GM10847 (cell line): ENCODE results near the gene DFFA.
A peak's percentile ranks its signal among the peaks of the same experiment; 100 is the strongest.

Experiments used
- POLR2A ChIP-seq: IDR thresholded peaks from 2 replicates; pipeline ENCODE4 v1.6.1; 2011; ENCODE audit not compliant: insufficient read length; ENCODE audit errors: extremely low read depth

Gene DFFA

DNA sequence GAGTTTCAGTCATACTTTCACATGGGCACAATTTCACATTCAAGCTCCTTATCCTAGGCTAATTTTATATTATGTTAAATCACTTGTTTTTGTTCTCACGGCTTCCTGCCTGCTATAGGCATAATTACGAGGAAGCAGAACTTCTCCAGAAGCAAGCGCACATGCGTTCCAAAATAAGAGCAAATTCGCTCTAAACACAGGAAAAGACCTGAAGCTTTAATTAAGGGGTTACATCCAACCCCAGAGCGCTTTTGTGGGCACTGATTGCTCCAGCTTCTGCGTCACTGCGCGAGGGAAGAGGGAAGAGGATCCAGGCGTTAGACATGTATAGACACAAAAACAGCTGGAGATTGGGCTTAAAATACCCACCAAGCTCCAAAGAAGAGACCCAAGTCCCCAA, 22.6 kb downstream of the DFFA start, which contains the start of gene CORT:
TSS of gene CORT (plus strand) at position 281 of the 400 bp plus-strand sequence. CDS start 193 bp downstream, outside the sequence.
- no peak for TF ChIP-seq POLR2A

DNA sequence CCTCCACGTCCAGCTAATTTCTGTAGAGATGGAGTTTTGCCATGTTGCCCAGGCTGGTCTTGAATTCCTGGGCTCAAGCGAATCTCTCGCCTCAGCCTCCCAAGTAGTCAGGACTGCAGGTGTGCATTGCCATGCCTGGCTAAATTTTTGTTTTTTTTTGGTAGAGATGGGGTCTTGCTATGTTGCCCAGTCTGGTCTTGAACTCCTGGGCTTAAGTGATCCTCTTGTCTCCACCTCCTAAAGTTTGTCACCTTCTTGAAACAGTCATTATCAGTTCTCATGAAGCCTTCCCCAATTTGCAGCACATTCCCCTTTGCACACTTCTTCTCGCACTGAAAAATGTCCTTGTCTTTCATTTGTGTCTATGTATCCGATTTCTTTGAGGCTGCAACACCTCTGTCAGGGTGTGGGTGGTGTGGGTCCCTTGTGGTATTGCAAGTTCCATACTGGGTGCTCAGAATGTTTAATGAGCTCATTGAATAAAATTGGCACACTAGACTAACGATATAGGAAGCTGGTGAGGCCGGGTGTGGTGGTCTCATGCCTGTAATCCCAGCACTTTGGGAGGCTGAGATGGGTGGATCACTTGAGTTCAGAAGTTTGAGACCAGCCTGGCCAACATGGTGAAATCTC, 25.4 kb downstream of the DFFA start:
- no peak for TF ChIP-seq POLR2A

DNA sequence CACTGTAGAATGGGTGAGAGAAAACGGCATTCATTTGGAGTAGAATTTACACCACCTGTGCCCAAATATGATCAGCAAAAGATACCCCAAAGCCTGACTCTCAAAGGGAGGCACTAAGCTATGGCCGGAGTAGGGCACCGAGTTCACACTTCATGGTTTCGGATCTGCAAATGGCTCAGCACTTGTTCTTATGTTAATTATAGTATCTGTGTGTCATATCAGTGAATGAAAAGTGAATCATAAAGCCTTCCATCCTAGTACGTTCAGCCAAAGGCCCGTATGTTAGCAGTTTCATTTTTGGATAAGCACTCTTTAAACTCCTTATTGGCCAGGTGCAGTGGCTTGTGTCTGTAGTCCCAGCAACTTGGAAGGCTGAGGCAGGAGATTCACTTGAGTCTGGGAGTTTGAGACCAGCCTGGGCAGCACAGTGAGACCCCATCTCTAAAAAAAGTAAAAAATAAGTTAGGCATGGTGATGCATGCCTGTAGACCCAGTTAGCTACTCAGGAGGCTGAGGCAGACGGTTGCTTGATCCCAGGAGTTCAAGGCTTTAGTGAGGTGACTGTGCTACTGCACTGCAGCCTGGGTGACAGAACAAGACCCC, 27.4 kb downstream of the DFFA start:
- TF ChIP-seq POLR2A: no peak

DNA sequence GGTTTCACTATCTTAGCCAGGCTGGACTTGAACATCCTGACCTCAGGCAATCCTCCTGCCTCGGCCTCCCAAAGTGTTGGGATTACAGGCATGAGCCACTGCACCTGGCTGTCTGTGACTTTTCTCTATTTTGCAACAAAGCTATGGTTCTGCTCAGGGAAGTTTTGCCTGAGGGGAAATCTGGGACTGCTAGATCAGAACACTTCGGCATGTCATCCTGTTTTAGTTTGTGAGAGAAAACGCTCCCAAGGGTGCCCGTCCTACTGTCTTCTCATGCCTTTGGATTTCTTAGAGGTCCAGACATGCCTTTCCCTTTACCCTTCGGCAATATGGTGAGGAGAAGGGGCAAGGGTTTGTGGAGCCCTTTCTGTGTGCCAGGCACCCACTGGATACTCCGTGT, 28.1 kb downstream of the DFFA start:
- no peak for TF ChIP-seq POLR2A

DNA sequence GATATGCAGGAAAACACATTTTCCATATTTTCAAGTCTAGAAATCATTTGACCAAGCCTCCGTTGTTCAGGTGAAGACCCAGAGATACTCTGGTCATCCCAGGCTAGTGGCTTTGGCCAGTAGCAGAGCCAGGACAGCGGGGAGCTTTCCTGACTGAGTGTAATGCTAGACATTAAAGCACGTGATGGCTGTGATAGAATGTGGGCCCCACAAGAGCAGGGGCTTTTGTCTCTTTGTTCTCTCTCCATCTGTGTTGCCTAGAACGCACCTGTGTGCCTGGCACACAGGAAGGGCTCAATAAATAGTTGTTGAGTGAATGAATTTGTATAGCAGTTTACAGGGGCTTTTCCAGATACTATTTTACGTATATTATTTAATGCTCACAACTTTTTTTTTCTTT, 31.5 kb downstream of the DFFA start:
- no peak for TF ChIP-seq POLR2A

DNA sequence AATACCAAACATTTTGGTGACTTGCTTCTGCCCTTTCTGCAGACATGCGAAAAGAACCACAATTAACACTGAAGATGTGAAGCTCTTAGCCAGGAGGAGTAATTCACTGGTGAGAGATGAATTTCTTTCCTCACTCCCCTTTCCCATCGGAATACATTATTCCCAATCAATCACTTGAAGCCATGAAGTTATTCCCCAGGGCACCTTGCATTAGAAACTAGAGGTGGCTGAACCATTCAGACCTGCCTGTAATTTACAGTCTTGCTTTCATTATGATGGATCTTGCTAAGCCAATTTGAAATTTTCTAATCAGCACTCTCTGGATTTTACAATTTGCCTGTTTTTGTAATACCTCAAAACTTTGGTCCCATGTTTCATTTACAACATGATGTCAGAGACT, 32.0 kb downstream of the DFFA start:
- no peak for TF ChIP-seq POLR2A

DNA sequence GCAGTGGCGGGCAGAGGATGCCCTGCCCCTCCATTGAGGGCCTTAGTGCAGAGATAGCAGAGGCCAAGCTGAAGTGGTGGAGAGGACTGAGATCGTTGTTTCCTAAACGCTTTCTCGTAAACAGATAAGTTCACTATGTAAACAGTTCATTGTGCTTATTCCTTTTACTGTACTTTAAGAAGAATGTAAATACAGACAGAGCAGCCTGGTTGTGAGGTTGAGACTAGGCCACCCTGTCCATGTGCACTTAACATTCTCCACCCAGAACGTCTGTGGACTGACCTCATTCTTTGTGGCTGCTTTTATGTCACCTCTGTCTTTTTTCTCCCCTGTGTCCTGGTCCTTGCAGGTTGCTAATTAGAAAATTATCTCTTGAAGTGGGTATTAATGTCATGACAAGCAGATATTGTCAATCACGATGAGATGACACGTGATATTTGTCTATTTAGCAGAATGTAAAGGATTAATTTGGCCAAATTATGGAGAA, 33.6 kb downstream of the DFFA start:
- TF ChIP-seq POLR2A: no peak

DNA sequence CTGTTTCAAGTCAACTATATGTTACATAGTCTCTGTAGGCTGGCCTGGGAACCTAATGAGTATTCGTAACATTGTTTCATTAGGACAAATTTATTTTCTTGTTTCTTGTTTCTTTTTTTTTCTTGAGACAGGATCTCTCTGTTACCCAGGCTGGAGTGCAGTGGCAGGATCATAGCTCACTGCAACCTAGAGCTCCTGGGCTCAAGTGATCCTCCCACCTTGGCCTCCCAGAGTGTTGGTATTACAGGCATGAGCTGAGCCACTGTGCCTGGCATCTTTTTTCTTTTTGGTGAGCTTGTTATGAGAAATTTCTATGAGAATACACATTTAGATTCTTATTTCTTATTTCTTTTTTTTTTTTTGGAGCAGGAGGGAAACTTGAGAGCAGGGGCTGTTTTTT, 35.3 kb downstream of the DFFA start:
- no peak for TF ChIP-seq POLR2A

DNA sequence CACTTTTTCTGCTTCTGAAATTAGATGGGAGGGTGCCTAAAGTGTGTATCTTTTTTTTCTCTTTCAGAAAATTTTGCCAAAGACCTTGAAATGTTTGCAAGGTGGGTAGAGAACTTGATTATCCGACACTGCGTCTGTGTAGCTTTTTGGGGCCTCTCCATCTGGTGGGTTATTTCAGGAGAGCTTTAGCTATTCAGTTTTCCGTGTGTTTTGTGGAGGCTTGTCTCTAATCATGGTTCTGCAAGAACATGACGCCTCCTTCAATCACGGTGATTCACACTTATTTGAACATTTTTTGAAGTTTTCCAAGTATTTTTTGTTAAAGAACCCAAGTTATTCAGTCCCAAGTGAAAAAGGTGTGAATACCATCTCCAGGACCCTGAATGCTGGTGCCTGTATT, 37.7 kb downstream of the DFFA start:
- no peak for TF ChIP-seq POLR2A

DNA sequence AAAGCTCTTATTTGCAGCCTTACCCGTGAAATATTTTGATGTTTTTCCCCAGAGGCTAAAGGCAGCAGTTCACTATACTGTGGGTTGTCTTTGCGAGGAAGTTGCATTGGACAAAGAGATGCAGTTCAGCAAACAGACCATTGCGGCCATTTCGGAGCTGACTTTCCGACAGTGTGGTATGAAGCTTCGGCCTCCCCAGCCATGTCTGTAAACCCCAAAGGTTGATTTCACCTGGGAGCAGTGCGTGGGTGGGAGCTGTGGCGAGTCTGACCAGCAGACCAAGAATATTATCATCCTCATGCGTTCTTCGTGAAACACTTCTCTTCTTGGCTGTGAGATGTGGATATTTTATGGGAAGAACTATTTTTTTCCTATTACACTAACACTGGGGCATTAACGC, 38.5 kb downstream of the DFFA start:
- no peak for TF ChIP-seq POLR2A

DNA sequence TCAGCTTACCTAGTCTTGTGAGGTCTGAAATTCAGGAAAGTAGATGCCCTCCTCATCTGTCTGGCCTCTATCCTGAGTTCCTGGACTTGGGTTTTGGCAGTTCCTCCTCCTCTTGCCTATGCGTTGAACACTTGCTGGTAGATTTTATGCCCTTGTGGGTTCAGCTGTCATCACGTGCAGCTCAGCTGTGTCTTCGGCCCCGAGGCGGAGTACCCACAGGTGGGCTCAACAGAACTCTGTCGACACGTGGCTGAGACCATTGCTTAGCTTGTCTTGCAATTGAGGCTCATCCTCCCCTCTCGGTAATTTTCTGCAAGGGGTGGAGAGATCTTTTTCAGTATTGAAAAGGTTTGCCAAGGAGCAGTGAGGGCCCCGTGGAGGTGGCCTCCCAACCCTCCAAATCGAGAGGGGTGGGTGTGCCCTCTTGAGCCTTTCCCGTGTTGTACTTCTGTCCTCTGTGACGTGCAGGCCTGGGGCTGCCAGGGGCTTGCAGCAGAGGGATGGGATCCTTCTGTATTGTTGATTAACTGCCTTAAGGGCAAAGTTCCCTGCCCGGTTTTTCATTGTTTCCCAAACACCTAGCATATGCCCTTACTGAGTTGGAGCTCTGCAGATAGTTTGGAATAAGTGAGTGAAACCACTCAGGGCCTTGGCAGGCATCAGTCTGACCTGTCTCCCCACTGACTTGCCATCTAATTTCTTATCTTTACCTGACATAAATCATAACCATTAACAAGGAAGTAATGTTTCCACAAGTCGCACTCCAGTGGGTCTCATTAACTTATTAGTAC, 39.2 kb downstream of the DFFA start:
- no peak for TF ChIP-seq POLR2A

DNA sequence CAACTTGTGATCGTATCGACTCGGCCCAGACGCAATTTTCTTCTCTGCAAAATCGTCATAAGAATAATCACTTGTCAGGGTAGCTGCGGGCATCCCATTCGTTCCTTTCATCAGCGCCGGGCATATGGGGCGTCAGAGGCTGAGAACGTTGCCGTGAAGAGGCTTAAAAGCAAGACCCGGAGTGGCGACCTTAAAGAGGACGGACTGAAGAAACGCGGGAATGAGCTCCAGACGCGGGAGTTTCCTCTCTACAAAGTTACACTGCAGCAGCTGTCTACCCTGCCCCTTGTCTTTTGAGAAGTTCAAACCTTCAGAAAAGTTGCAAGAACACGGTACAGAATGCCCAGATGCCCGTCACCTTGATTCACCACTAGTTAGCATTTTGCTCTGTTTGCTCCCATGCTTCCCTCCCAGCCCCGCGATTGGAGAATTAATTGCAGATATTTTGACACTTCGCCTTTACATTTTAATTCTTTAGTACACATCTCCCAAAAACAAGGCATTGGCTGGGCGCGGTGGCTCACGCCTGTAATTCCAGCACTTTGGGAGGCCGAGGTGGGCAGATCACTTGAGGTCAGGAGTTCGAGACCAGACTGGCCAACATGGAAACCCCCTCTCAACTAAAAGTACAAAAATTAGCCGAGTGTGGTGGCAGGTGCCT, 41.1 kb downstream of the DFFA start:
- TF ChIP-seq POLR2A: no peak

DNA sequence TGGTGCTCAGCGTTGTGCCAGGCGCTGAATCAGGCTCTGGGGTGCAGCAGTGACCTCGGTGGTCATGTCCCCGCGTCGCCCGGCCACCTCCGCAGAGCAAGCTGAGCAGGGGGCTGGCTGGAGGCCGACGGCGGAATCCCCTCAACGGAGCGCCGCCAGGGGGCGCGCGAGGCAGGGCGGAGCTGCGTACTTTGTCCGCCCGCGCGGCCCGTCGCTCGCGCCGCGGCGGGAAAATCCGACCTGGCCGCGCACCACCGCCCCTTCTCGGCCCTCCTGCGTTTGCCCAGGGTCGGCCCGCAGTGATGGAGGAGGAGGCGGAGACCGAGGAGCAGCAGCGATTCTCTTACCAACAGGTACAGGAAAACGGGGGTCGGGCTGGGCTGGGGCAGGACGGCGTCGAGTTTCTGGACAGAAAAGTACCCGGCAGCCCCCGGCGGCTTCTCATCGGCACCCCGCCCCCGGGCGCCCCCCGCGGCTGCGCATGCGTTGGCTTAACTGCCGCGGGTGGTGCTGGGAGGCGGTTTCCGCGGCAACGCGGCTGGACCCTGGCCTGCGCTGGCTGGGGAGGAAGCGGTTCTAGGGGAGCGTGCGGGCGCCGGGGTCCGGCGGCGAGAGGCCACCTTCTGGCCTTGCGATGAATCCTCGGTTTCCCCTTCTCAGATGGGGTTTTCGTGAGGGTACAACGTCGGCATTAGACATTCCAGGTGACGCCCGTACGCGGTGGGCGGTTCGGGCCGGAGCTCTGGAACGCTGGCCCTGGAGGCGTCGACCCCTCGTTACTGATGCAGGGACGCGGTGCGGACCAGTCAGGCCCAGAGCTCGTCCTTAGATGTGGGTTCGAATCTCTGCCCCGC, 41.9 kb downstream of the DFFA start, which contains the start of gene CENPS:
TSS of gene CENPS (plus strand) at position 218 of the 854 bp plus-strand sequence. CDS start at position 303, 85 bp downstream.
- peak; percentile 51 for TF ChIP-seq POLR2A

DNA sequence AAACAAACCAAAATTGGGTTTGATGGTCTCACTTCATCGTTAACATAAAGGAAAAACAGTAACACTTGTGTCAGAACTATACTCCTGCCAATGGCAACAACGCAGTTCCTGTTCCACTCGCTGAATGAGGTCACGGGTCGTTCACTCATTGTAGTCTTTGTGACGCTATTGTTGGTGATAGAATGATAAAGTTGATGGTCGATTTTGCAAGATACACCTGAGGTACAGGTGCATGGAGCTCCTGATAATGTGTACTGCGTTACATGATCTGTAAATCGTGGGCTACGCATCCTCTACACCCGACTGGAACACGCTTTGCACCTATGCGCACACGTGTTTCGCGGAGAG, 42.5 kb downstream of the DFFA start:
- no peak for TF ChIP-seq POLR2A

DNA sequence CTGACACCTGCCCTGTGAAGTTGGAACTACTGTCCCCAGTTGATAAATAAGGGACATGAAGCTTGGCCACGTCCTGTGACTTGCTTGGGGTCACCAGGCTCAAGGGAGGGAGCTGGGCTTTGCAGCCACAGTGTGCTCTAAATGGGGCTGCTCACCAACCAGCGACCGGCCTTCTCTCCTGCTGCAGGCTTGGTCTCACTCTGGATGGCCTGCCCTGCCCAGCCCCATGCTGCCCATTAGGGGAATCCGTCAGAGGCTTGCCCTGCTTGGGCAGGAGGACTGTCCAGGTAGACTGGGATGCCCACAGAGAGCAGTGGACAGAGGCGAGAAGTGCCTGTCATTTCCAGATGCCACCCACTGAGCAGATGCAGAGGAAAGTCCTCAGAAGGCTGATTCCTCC, 43.3 kb downstream of the DFFA start:
- TF ChIP-seq POLR2A: no peak

DNA sequence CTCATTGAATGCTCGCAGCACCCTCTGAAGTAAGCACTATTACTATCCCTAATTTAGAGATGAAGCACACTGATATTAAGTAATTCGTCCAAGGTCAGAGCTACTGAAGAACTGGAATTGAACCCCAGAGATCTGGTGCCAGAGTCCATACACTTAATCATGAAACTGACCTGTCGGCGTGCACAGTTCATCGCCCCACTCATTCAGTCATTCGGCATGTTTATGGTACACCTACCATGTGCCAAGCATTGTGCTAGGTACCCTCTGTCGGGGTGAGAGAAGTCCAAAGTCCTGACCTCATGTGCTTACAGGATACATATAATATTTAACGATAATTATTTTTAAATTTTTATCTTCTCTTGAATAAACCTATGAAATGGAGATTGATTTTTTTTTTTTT, 47.7 kb downstream of the DFFA start:
- no peak for TF ChIP-seq POLR2A
